GM18517 (cell line): ENCODE data around the gene COMMD7.
"Not testable (repeated sequence)": the region's sequence is repeated elsewhere in the genome, so short reads cannot be mapped to it uniquely, and the experiment has no call there.

ENCODE experiments used
- ATAC-seq: cut with Tn5 transposase; IDR thresholded peaks from one replicate; pipeline ENCODE4 v1.9.1; 2021; ENCODE audit warnings: mild to moderate bottlenecking, moderate library complexity; ENCODE audit not compliant: unreplicated experiment

Gene COMMD7

DNA sequence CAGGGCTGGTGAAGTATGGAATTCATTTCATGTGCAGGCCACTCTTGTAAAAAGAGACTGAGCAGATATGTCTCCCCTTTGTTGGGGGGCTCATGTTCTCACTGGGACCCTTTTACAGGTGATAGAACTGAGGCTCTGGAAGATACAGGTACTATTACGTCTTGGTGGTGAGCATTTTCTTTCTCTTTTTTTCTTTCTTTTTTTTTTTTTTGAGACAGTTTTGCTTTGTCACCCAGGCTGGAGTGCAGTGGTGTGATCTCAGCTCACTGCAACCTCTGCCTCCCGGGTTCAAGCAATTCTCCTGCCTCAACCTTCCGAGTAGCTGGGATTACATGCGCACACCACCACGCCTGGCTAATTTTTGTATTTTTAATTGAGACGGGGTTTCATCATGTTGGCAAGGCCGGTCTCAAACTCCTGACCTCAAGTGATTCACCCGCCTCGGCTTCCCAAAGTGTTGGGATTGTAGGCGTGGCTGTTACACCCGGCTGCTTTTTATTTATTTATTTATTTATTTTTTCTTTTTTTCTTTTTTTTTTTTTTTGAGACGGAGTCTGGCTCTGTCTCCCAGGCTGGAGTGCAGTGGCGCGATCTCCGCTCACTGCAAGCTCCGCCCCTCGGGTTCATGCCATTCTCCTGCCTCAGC is 22.1 kb upstream of the COMMD7 start:
- ATAC-seq: not testable (repeated sequence)

DNA sequence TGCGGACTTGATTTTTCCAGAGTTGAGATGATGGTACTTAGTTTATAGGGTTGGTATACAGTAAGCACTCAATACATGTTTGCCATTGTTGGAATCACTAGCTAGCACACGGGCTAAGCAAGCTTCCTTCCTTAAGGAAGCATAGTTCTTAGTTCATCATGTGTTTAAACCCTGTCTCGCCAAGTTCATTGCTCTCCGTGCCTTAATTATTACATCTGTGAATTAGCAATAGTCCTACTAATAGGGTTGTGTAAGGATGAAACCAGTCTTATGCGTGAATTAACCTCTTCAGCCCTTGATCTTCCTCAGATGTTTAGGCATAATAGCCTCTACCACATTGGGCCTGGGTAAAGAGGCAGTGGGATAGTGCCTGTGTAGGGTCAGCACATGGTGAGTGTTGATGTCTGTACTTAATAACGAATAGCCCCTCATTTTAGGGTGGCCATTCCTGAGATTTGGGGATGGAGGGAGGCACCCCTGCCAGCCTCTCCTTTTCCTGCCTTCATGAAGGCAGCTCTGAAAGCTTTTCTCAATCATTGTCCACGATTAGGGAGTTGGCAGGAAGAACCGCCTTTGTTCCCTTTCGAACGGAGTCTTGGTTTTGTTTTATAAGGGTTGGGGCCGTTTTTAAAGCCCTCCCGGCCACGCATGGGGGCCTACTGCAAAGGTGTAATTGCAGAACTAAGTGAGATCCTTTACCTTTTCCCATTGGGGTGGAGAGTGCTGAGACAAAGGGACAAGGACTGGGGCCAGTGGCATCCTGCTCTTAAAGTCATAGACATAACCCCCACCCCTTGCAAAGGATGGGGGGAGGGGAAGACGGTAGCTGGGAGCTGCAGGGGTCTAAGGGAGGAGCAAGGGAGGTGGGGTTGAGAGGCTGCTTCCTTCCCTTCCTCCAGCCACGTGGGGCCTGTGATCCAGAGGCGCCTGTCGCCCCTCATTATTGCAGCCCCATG is 21.0 kb upstream of the COMMD7 start:
- no peak for ATAC-seq

GRCh38 chr20:32763202-32764004 is 20.1 kb upstream of the COMMD7 start:
- ATAC-seq: no peak

- ATAC-seq: no peak
Observed at GRCh38 chr20:32762754-32763201, 19.5 kb upstream of the COMMD7 start.

DNA sequence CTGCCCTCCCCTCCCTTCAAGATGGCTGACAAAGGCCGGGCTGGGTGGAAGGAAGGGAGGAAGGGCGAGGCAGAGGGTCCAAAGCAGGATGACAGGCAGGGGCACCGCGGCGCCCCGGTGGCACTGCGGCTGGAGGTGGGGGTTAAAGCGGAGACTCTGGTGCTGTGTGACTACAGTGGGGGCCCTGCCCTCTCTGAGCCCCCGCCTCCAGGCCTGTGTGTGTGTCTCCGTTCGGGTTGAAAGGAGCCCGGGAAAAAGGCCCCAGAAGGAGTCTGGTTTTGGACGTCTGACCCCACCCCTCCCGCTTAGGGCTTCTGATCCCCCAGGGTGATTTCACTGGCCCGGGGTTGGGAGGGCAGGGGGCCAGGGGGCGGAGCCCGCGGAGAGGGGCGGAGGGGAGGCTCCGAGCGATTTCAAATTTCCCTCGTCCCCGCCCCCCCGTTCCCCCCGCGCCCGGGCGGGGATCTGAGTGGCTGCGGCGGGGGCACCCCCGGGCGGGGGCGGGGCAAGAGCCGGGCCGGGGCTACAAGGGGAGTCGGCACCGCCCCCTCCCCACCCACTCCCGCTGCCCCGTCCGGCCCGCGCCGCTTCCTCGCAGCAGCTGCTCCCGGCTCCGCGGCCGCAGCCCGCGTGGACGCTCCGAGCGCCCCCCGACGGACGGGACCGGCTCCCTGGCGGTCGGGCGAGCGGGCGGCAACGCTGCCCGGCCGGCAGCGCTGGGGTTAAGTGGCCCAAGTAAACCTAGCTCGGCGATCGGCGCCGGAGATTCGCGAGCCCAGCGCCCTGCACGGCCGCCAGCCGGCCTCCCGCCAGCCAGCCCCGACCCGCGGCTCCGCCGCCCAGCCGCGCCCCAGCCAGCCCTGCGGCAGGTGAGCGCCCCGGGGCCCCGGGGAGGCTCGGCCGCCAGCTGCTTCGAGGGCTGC is 18.8 kb upstream of the COMMD7 start, which contains the start of gene DNMT3B:
Gene DNMT3B (plus strand): TSS at position 555 of the 923 bp plus-strand sequence. CDS start 17,939 bp downstream, outside the sequence.
- ATAC-seq: peak; percentile 67

DNA sequence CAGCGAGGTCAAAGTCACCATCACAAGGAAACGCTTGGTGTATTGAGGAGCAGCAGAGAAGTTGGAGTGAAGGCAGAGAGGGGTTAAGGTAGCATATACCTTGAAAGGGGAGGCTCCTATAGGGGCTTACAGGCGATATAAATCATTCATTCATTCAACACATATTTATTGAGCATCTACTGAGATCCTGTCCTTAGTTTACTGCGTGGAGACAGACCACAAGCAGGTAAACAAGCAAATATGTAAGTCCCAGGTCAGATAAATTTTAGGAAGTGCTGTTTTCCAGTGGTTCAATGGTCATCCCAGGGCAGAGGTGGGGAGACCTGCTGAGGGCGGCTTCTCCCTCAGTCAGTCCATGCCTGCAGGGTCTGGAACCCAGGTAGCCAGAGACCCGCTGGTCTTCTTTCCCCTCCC is 18.2 kb upstream of the COMMD7 start:
- ATAC-seq: no peak

DNA sequence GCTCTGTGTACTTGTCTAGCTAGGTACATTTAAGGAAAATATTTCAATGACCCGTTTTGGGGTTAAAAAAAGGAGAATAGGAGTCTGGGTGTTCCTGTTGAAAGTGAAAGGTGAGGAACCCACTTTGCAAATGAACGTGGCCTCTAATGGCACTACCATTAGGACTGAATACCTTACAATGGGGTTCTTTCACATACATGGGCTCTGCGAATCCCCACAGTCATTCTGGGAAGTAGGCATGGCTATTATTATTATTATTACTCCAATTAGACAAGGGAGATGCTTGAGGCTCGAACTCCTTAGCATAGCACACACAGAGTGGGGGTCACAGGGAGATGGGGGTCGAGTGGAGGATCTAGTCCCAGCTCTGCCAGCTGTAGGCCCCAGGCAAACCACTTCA is 12.9 kb upstream of the COMMD7 start:
- no peak for ATAC-seq

GRCh38 chr20:32753731-32754130 is 10.5 kb upstream of the COMMD7 start:
- ATAC-seq: no peak

- no peak for ATAC-seq
Observed at GRCh38 chr20:32752458-32753250, 9.4 kb upstream of the COMMD7 start.

DNA sequence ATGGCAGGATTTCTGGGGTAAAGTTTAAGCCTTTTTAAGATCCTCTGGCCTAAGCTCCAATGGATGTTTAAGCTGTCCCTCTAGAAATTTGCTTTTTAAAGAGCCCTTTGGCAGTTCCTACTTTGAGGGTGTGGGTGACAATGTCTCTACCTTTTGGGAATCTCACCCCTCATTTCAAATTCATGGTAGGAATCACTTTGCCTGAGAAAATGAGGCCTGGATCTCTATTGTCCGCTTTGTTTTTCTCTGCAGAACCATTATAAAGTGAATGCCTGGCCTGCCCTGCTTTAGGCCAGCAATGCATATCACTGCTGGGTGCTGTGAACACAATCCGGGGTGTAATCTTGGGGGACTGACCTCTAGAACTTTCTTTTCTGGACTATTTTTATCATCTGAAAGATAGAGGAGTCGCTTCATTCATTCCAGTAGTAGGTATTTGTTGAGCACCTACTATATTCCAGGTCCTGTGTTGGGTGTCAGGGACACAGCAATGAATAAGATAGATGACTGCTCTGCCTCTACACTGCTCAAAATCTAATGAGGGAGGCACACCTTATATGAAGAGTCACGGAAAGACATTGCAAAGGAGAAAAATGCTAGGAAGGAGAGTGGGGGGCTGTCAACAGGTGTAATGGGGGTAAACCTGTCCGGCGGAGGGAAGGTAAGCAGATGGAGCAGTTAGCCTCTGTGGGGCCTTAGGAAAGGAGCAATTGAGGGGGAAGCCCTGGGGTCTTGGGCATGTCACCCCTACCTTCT is 8.6 kb upstream of the COMMD7 start:
- ATAC-seq: no peak

- ATAC-seq: no peak
Observed at GRCh38 chr20:32751293-32751692, 8.0 kb upstream of the COMMD7 start.

DNA sequence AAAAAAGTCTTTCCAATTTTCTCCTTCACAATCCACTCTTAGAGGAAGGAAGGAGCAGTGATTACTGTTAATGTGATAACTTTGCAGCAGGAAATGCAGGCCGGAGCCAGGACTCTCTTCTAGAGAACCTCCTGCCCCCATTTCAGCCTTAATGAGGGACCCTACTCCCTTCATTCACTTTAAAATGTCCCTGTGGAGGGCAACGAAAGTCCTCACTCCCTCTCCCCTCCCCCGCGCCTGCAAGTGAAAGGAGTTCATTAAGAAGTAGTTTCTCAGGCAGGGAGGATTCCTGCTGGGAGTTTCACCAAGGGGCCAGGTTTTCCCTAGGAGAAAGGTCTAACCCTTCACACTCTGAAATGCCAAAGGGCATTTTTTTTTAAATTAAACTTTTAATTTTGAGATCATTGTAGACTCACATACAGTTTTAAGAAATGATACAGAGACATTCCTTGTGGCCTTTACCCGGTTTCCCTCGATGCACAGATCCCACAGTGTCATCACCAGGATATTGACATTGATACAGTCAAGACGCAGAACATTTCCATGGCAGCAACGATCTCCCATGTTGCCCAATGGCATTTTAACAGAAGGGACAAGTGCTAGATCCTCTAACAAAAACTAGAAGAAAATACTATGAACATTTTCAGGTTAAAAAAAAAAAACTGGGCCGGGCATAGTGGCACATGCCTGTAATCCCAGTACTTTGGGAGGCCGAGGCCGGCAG is 6.8 kb upstream of the COMMD7 start:
- ATAC-seq: no peak

GRCh38 chr20:32742322-32743236 is 688 bp downstream of the COMMD7 start:
- no peak for ATAC-seq

DNA sequence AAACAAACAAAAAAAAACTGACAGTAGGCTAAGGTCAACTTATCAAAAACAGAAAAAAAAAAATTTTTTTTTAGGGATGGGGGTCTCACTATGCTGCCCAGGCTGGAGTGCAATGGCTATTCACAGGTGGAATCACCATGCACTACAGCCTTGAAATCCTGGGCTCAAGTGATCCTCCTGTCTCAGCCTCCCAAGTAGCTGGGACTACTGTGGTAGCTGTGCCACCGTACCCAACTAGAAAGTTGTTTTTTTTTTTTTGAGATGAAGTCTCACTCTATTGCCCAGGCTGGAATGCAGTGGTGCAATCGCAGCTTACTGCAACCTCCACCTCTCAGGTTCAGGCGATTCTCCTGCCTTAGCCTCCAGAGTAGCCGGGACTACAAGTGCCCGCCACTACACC is 2.1 kb downstream of the COMMD7 start:
- no peak for ATAC-seq

DNA sequence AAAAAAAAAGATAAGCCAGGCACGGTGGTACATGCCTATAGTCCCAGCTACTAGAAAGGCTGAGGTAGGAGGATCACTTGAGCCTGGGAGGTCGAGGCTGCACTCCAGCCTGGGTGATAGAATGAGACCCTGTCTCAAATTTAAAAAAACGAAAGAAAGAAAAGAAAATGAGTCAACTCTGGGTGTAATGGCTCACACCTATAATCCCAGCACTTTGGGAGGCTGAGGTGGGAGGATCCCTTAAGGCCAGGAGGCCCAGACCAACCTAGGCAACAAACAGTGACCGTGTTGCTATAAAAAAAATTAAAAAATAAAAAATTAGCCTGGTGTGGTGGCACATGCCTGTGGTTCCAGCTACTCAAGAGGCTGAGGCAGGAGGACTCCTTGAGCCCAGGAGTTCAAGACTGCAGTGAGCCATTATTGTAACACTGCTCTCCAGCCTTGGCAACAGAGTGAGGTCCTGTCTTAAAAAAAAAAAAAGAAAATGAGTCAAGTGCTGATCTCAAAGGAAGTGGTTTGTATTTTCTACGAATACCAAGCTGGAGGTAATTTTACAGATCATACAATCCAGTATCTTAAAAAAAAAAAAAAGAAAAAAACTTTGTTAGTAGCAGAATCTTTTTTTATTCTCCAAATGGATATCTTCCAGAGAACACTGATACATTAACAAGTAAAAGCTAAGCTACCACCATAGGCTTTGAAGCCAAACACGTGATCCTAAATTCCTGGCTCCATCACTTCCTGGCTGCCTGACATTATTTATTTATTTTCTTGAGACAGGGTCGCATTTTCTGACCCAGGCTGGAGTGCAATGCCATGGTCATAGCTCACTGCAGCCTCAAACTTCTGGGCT is 5.7 kb downstream of the COMMD7 start:
- ATAC-seq: no peak

DNA sequence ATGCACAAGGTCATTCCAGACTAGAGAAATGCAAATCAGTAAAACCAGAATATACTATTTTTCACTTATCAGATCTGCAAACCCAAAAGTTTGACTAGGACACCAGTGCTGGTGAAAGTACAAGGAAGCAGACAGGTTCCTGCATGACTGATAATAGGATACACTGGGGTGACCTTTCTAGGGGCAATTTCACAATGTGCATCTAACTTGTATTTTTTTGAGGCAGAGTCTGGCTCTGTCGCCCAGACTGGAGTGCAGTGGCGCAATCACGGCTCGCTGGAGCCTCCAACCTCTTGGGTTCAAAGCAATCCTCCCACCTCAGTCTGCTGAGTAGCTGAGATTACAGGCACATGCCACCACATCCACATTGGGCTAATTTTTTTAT is 11.4 kb downstream of the COMMD7 start:
- no peak for ATAC-seq
